Stimulated activated CD4-positive, alpha-beta T cell treated with anti-CD3 and anti-CD28 coated beads, Interleukin-2, amount 100 ng/mL, for 4 hours (primary cell): ENCODE measurements around the gene SF3A2.

Source experiments
- DNase-seq: peaks from one replicate; pipeline ENCODE4 v3.0.0-alpha.2; 2020; ENCODE audit warnings: low read depth

SF3A2 gene

DNA sequence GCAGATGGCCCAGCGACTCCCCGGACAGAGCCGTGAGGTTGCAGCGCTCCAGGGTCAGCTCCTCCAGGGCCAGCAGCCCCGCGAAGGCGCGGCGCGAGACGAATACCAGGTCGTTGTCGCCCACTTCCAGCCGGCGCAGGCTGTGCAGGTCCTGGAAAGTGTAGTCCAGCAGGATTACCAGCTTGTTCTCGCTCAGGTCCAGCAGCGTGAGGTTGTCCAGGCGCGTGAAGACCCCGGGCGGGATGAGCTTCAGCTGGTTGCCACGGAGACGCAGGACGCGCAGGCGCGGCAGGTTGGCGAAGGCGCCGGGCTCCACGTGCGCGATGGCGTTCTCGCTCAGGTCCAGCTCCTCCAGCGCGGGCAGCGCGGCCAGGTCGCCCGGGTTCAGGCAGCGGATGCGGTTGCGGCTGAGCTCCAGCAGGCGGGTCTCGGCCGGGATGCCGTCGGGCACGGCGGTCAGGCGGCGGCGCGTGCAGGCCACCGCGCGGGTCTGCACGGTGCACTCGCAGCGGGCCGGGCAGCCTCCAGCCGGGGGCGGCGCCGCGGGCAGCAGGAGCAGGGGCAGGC, 54.6 kb downstream of the SF3A2 start:
- DNase-seq: no peak

DNA sequence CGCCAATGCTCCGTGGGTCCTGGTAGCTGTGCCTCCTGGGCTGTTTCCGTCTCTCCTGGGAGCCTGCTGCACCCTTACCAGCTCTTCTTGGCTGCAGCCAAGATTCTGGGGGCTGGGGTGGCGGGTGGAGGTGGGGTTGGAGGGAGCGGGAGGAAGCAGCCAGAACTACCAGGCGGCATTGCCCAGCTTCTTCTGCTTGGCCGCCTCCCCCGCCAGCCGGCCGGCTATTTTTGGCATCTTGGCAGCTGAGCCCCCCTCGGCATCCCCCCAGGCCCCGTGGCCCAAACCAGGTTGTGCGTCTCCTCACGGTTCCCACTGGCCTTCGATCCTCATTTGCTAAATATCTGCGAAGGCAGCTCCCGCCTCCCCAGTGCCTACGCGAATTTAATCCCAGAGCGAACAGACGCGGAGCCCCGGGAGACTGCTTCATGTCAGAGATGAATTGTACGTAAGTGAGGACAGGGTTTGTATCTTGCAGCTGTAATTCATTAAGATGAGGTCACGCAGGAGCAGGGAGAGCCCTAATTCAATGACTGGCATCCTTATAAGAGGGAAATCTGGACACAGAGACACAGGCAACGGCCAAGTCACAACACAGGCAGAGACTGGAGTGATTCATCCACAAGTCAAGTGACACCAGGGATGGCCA, 58.2 kb downstream of the SF3A2 start:
- no peak for DNase-seq

DNA sequence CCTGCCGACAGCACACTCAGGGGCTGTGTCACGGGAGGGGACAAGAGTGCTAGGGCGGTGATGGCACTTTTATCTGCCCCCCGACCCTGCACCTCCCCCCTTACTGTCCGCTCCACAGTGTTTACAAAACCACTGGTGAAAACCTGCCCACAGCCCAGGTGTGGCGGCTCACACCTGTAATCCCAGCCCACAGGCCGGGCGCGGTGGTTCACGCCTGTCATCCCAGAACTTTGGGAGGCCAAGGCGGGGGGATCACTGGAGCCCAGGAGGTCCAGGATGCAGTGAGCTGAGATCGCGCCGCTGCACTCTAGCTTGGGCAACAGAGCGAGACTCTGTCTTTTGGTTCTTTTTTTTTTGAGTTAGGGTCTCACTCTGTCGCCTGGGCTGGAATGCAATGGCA, 59.5 kb downstream of the SF3A2 start:
- DNase-seq: no peak
